ENCODE results near the gene TRDN.
"Not testable (repeated sequence)": the region's sequence is repeated elsewhere in the genome, so short reads cannot be mapped to it uniquely, and the experiment has no call there.

TRDN gene

GRCh38 chr6:123559816-123560215, 76.9 kb downstream of the TRDN start:
- not testable (repeated sequence) for DNase-seq

GRCh38 chr6:123557474-123557873, 79.3 kb downstream of the TRDN start:
- DNase-seq, result not testable (repeated sequence)

GRCh38 chr6:123551939-123552707, 84.6 kb downstream of the TRDN start:
- DNase-seq, result no peak

- no peak for DNase-seq
Measured at GRCh38 chr6:123550052-123550617, 86.6 kb downstream of the TRDN start.

GRCh38 chr6:123549476-123549875, 87.3 kb downstream of the TRDN start:
- DNase-seq, result no peak

- no peak for DNase-seq
Measured at GRCh38 chr6:123547216-123547978, 89.4 kb downstream of the TRDN start.

- no peak for DNase-seq
Measured at GRCh38 chr6:123546537-123546936, 90.2 kb downstream of the TRDN start.

- no peak for DNase-seq
Measured at GRCh38 chr6:123541462-123541861, 95.3 kb downstream of the TRDN start.

- no peak for DNase-seq
Measured at GRCh38 chr6:123533862-123534648, 102.7 kb downstream of the TRDN start.

GRCh38 chr6:123529843-123530242, 106.9 kb downstream of the TRDN start:
- no peak for DNase-seq

GRCh38 chr6:123529058-123529457, 107.7 kb downstream of the TRDN start:
- no peak for DNase-seq

- DNase-seq, result no peak
Measured at GRCh38 chr6:123527406-123527805, 109.3 kb downstream of the TRDN start.

GRCh38 chr6:123526128-123526527, 110.6 kb downstream of the TRDN start:
- DNase-seq, result no peak

- DNase-seq, result no peak
Measured at GRCh38 chr6:123524781-123525180, 112.0 kb downstream of the TRDN start.

- DNase-seq, result no peak
Measured at GRCh38 chr6:123520217-123520616, 116.5 kb downstream of the TRDN start.

GRCh38 chr6:123519189-123519505, 117.6 kb downstream of the TRDN start:
- no peak for DNase-seq

- DNase-seq, result no peak
Measured at GRCh38 chr6:123518441-123519188, 118.1 kb downstream of the TRDN start.

GRCh38 chr6:123515715-123516114, 121.0 kb downstream of the TRDN start:
- DNase-seq, result no peak

GRCh38 chr6:123509112-123509511, 127.6 kb downstream of the TRDN start:
- no peak for DNase-seq

- DNase-seq, result no peak
Measured at GRCh38 chr6:123508290-123508689, 128.5 kb downstream of the TRDN start.

- no peak for DNase-seq
Measured at GRCh38 chr6:123507582-123507981, 129.2 kb downstream of the TRDN start.

GRCh38 chr6:123503619-123504018, 133.1 kb downstream of the TRDN start:
- no peak for DNase-seq

GRCh38 chr6:123497025-123497424, 139.7 kb downstream of the TRDN start:
- DNase-seq, result no peak
